A549 (cell line): Measurements from ENCODE around the gene QSER1. TPM values are rescaled to one million over a fixed set of nuclear protein-coding genes. Genes with fewer than 3 reads are reported as not detected.

Source experiments
- ATAC-seq, 2 experiments: fragments of 200-7000 bp in 1 of 2; fragments of >200 bp in 1 of 2; cut with Nextera tagmentation in 1 of 2; cut with Tn5 transposase in 1 of 2; 3 replicates each; pipeline versions ENCODE4 v1.8.0 to v1.9.1; 2018 to 2020; ENCODE audit warnings: mild to moderate bottlenecking in 1 of 2, moderate library complexity in 1 of 2
- CTCF ChIA-PET: fragments of 300-600 bp; sonication (Branson Sonifier 250); formaldehyde crosslinking; extraction: SDS; loops from one replicate; lab custom pipeline; 2021; ENCODE audit warnings: antibody characterized with exemption, inconsistent platforms; lab: Yijun Ruan, JAX
- POLR2A ChIA-PET: fragments of 350-600 bp; formaldehyde crosslinking; extraction: SDS; loops from one replicate; lab custom pipeline; 2021; ENCODE audit warnings: antibody characterized with exemption, inconsistent platforms; lab: Yijun Ruan, JAX
- DNase-seq, 2 experiments: peaks; one replicate each; pipeline versions ENCODE4 v3.0.0 to v3.0.0-alpha.2; 2011 to 2016; ENCODE audit warnings: low read depth in 1 of 2, low spot score in 1 of 2
- FAIRE-seq: peaks from 2 replicates; lab custom pipeline; 2011; peaks lifted over from hg19 to GRCh38; lab: Jason Lieb, UNC
- H3K27ac ChIP-seq, 2 experiments: fragments of >200 bp; sonication (Bioruptor Twin); formaldehyde crosslinking; 3 replicates each; pipeline ENCODE4 v1.5.1; 2016 to 2017
- H3K4me1 ChIP-seq: fragments of >200 bp; sonication (Bioruptor Twin); formaldehyde crosslinking; 3 replicates; pipeline ENCODE4 v1.6.1; 2016
- H3K4me2 ChIP-seq: fragments of >200 bp; sonication (Bioruptor Twin); formaldehyde crosslinking; 3 replicates; pipeline ENCODE4 v1.6.1; 2016
- H3K4me3 ChIP-seq: fragments of >200 bp; sonication (Bioruptor Twin); formaldehyde crosslinking; 3 replicates; pipeline ENCODE4 v1.5.1; 2016
- H3K9me3 ChIP-seq: fragments of >200 bp; sonication (Bioruptor Twin); formaldehyde crosslinking; 3 replicates; pipeline ENCODE4 v1.6.1; 2016
- ATOH8 ChIP-seq: fragments of 250-450 bp; sonication (Bioruptor Pico); IDR thresholded peaks from 2 replicates; pipeline ENCODE4 v1.5.0; 2020; ENCODE audit warnings: low read depth, mild to moderate bottlenecking, moderate library complexity
- BCL3 ChIP-seq: fragments of >200 bp; sonication (Bioruptor Twin); formaldehyde crosslinking; IDR thresholded peaks from 3 replicates; pipeline ENCODE4 v1.6.1; 2016
- BHLHE40 ChIP-seq: IDR thresholded peaks from 2 replicates; pipeline ENCODE4 v1.6.1; 2012; ENCODE audit warnings: low read depth, low read length, inconsistent platforms
- CEBPB ChIP-seq, 2 experiments: fragments of >200 bp in 1 of 2; sonication (Bioruptor Twin) in 1 of 2; formaldehyde crosslinking in 1 of 2; IDR thresholded peaks; 2 replicates each; pipeline ENCODE4 v1.6.1; 2012 to 2016
- CHD4 ChIP-seq: fragments of 200-600 bp; sonication (generic); IDR thresholded peaks from 2 replicates; pipeline ENCODE4 v1.6.1; 2016; ENCODE audit warnings: antibody characterized with exemption, mild to moderate bottlenecking, borderline replicate concordance
- CTCF ChIP-seq: fragments of >200 bp; sonication (Bioruptor Twin); formaldehyde crosslinking; IDR thresholded peaks from 3 replicates; pipeline ENCODE4 v1.5.1; 2016
- EP300 ChIP-seq, 2 experiments: fragments of >200 bp; sonication (Bioruptor Twin); formaldehyde crosslinking; IDR thresholded peaks; 2 replicates in 1 of 2; 3 replicates in 1 of 2; pipeline ENCODE4 v1.6.1; 2016 to 2017
- FOSB ChIP-seq: fragments of 250-450 bp; sonication (Bioruptor Pico); IDR thresholded peaks from 2 replicates; pipeline ENCODE4 v1.5.0; 2020; ENCODE audit warnings: mild to moderate bottlenecking, moderate library complexity
- FOXS1 ChIP-seq: fragments of 250-450 bp; sonication (Bioruptor Pico); IDR thresholded peaks from 2 replicates; pipeline ENCODE4 v1.5.0; 2020; ENCODE audit warnings: mild to moderate bottlenecking, moderate library complexity
- HES2 ChIP-seq: fragments of >200 bp; sonication (Bioruptor Twin); formaldehyde crosslinking; IDR thresholded peaks from 2 replicates; pipeline ENCODE4 v1.6.1; 2016
- HMGXB4 ChIP-seq: fragments of 250-450 bp; sonication (Bioruptor Pico); IDR thresholded peaks from 2 replicates; pipeline ENCODE4 v1.5.0; 2021; ENCODE audit warnings: mild to moderate bottlenecking, moderate library complexity, borderline replicate concordance
- JUNB ChIP-seq: fragments of >200 bp; sonication (Bioruptor Twin); formaldehyde crosslinking; IDR thresholded peaks from 2 replicates; pipeline ENCODE4 v1.6.1; 2016
- MAZ ChIP-seq: fragments of 150-350 bp; IDR thresholded peaks from 2 replicates; pipeline ENCODE4 v1.6.1; 2014; ENCODE audit warnings: antibody characterized with exemption, low read depth, low read length, borderline replicate concordance
- NFE2L2 ChIP-seq: fragments of 150-350 bp; conservative IDR thresholded peaks from 2 replicates; pipeline ENCODE4 v1.6.1; 2014; ENCODE audit warnings: low read length
- NPAS2 ChIP-seq: fragments of 250-450 bp; sonication (Bioruptor Pico); IDR thresholded peaks from 2 replicates; pipeline ENCODE4 v1.8.0; 2022; ENCODE audit warnings: mild to moderate bottlenecking, moderate library complexity, borderline replicate concordance
- PBX3 ChIP-seq: IDR thresholded peaks from 2 replicates; pipeline ENCODE4 v1.6.1; 2012
- PHF8 ChIP-seq: fragments of 200-600 bp; sonication (generic); IDR thresholded peaks from 2 replicates; pipeline ENCODE4 v1.6.1; 2016; ENCODE audit warnings: low read depth, mild to moderate bottlenecking, antibody characterized with exemption, moderate library complexity, borderline replicate concordance
- SMC3 ChIP-seq: fragments of >200 bp; sonication (Bioruptor Twin); formaldehyde crosslinking; IDR thresholded peaks from 3 replicates; pipeline ENCODE4 v1.6.1; 2018; ENCODE audit warnings: inconsistent platforms
- TP53 ChIP-seq: fragments of 250-450 bp; sonication (Bioruptor Pico); IDR thresholded peaks from 2 replicates; pipeline ENCODE4 v1.5.0; 2021; ENCODE audit warnings: mild to moderate bottlenecking, moderate library complexity
- ZC3H11A ChIP-seq: fragments of 450-650 bp; IDR thresholded peaks from 2 replicates; pipeline ENCODE4 v1.6.1; 2014; ENCODE audit warnings: antibody characterized with exemption, mild to moderate bottlenecking
- ZSCAN20 ChIP-seq: fragments of 250-450 bp; sonication (Bioruptor Pico); IDR thresholded peaks from 2 replicates; pipeline ENCODE4 v1.8.0; 2022; ENCODE audit warnings: mild to moderate bottlenecking, moderate library complexity
- WGBS: methylation state at CpG from one replicate; pipeline ENCODE4 v1.1.6; 2017; ENCODE audit errors: missing lambda C conversion rate; 5-methylcytosine and 5-hydroxymethylcytosine counted together
- polyA plus RNA-seq, 4 experiments: library from polyadenylated mRNA; depleted of rRNA in 3 of 4; stranded (reverse); fragments of >200 nt; fragmentation: RNase III in 1 of 4; extraction: RNeasy Plus Mini Kit Qiagen cat#74134 plus additional on column Dnase treatment in 1 of 4; gene quantifications; 2 replicates in 3 of 4; 3 replicates in 1 of 4; pipeline ENCODE4 v1.2.3, GENCODE V29; 2011 to 2017

The QSER1 gene
- polyA plus RNA-seq, 2 of the 4 experiments (the other 2 are of a cell fraction) = 13.2 to 27.2 TPM

- TF ChIP-seq PBX3 (no peak), FOXS1 (no peak), CHD4 (no peak), JUNB (no peak), SMC3 (no peak), CEBPB (IDR thresholded peaks at IDR 0.05) (no peak), HMGXB4 (no peak)
These were observed 4.5 kb downstream of the QSER1 start (continued) for GRCh38 chr11:32897103-32897502.

GRCh38 chr11:32899438-32899837 is 6.8 kb downstream of the QSER1 start:
- no peak overlapping the region for H3K4me3 ChIP-seq
- FAIRE-seq (no peak), DNase-seq (no peak), ATAC-seq (no peak)
- TF ChIP-seq EP300 (IDR thresholded peaks at IDR 0.05) = no peak
- TF ChIP-seq ZSCAN20 (CRISPR knock-in tag) = no peak
- TF ChIP-seq MAZ = no peak
- TF ChIP-seq CTCF = no peak
- TF ChIP-seq HES2 = no peak
- TF ChIP-seq PHF8 = no peak
- no peak for TF ChIP-seq PBX3
- no peak for TF ChIP-seq BCL3
- TF ChIP-seq ZC3H11A = no peak
- TF ChIP-seq TP53 = no peak
- TF ChIP-seq BHLHE40 = no peak
- TF ChIP-seq NFE2L2 = no peak
- ChIA-PET CTCF (no interaction called here), POLR2A (no interaction called here)
- no peak overlapping the region for H3K4me2 ChIP-seq
- no peak overlapping the region for H3K27ac ChIP-seq
- H3K9me3 ChIP-seq = no peaks in the 10 kb centered on the region
- peaks cover 12% of the 10 kb centered on the region for H3K4me1 ChIP-seq

GRCh38 chr11:32902089-32902665 is 9.6 kb downstream of the QSER1 start:
- Histone ChIP-seq H3K4me3 (no peak overlapping the region), H3K4me2 (no peak overlapping the region), H3K4me1 (no peaks in the 10 kb centered on the region; the same call in 2 of the 3 replicates), H3K9me3 (no peaks in the 10 kb centered on the region), H3K27ac (no peak overlapping the region)
- ATAC-seq (no peak), FAIRE-seq (no peak), DNase-seq (no peak)
- TF ChIP-seq FOSB (no peak), ATOH8 (CRISPR knock-in tag) (no peak), NPAS2 (CRISPR knock-in tag) (no peak)
- WGBS = 97% methylated on average over 4 of the region's 4 CpGs
- ChIA-PET CTCF (interaction anchor here (0.5 to 1.9 kb wide), 4 partner anchors 8 to 93 kb away, joined by 3 to 9 read pairs (median 4); partner anchors contain the start of gene QSER1), POLR2A (no interaction called here)
